Testis (tissue), 2 donors: ENCODE results near the gene IL23R.

Source experiments
- CTCF ChIP-seq, 3 experiments: fragments of 450-650 bp in 2 of 3; fragments of 200-600 bp in 1 of 3; sonication (generic) in 1 of 3; IDR thresholded peaks; one replicate each; pipeline ENCODE4 v1.5.1; 2016 to 2019; ENCODE audit warnings: antibody characterized with exemption in 3 of 3, mild to moderate bottlenecking in 2 of 3, moderate library complexity in 1 of 3
- POLR2A ChIP-seq: fragments of 450-650 bp; IDR thresholded peaks from one replicate; pipeline ENCODE4 v1.6.1; 2017; ENCODE audit warnings: antibody characterized with exemption, mild to moderate bottlenecking, moderate library complexity

GRCh38 chr1:67133177-67133576 is 33.1 kb upstream of the IL23R start:
- TF ChIP-seq CTCF (IDR thresholded peaks at IDR 0.05) (no peak), POLR2A (no peak)
